Thoracic aorta (tissue), 2 donors: Measurements from ENCODE around the gene LENG9. TPM values are rescaled to one million over a fixed set of nuclear protein-coding genes. Genes with fewer than 3 reads are reported as not detected.
"Not testable (repeated sequence)": the region's sequence is repeated elsewhere in the genome, so short reads cannot be mapped to it uniquely, and the experiment has no call there.

Source experiments
- ATAC-seq: fragments of 150-250 bp; one replicate; pipeline ENCODE4 v1.8.0; 2017; ENCODE audit warnings: low read depth; ENCODE audit not compliant: insufficient number of reproducible peaks, low FRiP score
- DNase-seq: peaks from one replicate; pipeline ENCODE4 v3.0.0-alpha.2; 2020; ENCODE audit warnings: low spot score
- H3K27ac ChIP-seq, 2 donors: fragments of 200-600 bp; sonication (generic); 1 replicate in 1 of 2; 2 replicates in 1 of 2; pipeline ENCODE4 v1.5.1; 2016; ENCODE audit warnings: mild to moderate bottlenecking in 2 of 2, moderate library complexity in 2 of 2
- H3K27me3 ChIP-seq: fragments of 200-600 bp; sonication (generic); replicated peaks from 2 replicates; pipeline ENCODE4 v1.6.0; 2016; ENCODE audit warnings: mild to moderate bottlenecking; ENCODE audit not compliant: insufficient read depth
- H3K36me3 ChIP-seq: fragments of 200-600 bp; sonication (generic); one replicate; pipeline ENCODE4 v1.5.1; 2016
- H3K4me1 ChIP-seq, 2 donors: fragments of 200-600 bp; sonication (generic); 1 replicate in 1 of 2; 2 replicates in 1 of 2; pipeline versions ENCODE4 v1.5.1 to v1.6.0; 2016; ENCODE audit warnings: low read depth in 2 of 2, mild to moderate bottlenecking in 1 of 2; ENCODE audit not compliant: control insufficient read depth in 1 of 2
- H3K4me3 ChIP-seq: fragments of 200-600 bp; sonication (generic); 2 replicates; pipeline ENCODE4 v1.5.1; 2016; ENCODE audit warnings: mild to moderate bottlenecking
- H3K9me3 ChIP-seq: fragments of 200-600 bp; sonication (generic); 2 replicates; pipeline ENCODE4 v1.5.1; 2016
- total RNA-seq, 2 donors: library from RNA; depleted of rRNA; stranded (reverse); fragments of >200 nt; gene quantifications; one replicate each; pipeline versions ENCODE4 v1.1.0 to v1.2.3, GENCODE V29; 2016
- TF ChIP-seq, protein P1 (sequence below): fragments of 200-600 bp; sonication (generic); IDR thresholded peaks from one replicate; pipeline ENCODE4 v1.5.1; 2019; ENCODE audit warnings: antibody characterized with exemption

The LENG9 gene
- total RNA-seq, 2 donors from 2014 or later: 8.5 to 14.4 TPM

DNA sequence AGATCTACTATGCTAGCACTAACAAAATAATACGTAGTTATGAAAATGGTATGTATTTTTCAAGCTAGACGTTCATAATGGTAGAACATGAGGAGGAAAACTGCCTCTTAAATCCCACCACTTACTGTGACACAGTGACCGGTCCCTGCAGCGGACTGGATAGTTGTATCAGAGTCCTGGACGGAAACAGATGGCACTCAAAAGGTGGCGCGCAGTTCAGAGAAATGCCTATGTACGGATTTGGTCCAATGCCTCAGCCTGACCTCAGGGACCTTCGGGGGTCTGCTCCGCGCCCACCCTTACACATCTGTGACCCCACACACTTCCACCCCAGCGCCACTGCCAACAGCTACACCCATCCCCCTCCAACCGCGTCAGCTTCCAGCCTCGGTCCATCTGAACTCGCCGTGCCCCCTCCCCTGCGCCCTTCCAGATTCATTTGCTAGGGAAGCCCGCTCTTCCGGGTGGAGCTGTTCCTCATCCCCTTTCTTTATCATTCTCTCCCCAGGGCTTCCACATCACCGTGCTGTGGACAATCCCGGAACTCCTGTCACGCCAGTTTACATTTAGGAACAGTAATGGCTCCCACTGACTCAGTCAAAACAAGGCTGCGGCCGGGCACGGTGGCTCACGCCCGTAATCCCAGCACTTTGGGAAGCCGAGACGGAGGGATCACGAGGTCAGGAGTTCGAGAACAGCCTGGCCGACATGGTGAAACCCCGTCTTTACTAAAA lies 15.4 kb downstream of the LENG9 start:
- TF ChIP-seq, protein P1, sequence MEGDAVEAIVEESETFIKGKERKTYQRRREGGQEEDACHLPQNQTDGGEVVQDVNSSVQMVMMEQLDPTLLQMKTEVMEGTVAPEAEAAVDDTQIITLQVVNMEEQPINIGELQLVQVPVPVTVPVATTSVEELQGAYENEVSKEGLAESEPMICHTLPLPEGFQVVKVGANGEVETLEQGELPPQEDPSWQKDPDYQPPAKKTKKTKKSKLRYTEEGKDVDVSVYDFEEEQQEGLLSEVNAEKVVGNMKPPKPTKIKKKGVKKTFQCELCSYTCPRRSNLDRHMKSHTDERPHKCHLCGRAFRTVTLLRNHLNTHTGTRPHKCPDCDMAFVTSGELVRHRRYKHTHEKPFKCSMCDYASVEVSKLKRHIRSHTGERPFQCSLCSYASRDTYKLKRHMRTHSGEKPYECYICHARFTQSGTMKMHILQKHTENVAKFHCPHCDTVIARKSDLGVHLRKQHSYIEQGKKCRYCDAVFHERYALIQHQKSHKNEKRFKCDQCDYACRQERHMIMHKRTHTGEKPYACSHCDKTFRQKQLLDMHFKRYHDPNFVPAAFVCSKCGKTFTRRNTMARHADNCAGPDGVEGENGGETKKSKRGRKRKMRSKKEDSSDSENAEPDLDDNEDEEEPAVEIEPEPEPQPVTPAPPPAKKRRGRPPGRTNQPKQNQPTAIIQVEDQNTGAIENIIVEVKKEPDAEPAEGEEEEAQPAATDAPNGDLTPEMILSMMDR: peak; percentile 17
- H3K9me3 ChIP-seq: no peaks in the 10 kb centered on the region
- peak overlapping the region; percentile 91 for H3K4me3 ChIP-seq
- H3K36me3 ChIP-seq: peaks cover 22% of the 10 kb centered on the region
- no peaks in the 10 kb centered on the region for H3K27me3 ChIP-seq
- H3K4me1 ChIP-seq: peaks cover 27 to 34% of the 10 kb centered on the region in 2 donors
- no peak for DNase-seq
- H3K27ac ChIP-seq: peak overlapping the region; percentile 96 to 100
- peak; percentile 24 for ATAC-seq

DNA sequence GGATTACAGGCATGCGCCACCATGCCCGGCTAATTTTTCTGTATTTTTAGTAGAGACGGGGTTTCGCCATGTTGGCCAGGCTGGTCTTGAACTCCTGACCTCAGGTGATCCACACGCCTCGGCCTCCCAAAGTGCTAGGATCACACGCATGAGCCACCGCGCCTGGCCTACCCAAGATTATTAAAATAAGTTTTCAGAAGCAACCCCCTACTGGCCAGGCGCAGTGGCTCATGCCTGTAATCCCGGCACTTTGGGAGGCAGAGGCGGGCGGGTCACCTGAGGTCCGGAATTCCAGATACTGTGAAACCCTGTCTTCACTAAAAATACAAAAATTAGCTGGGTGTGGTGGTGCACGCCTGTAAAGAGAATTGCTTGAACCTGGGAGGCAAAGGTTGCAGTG lies 17.2 kb downstream of the LENG9 start:
- not testable (repeated sequence) for DNase-seq, H3K4me3 ChIP-seq, ATAC-seq, H3K27me3 ChIP-seq, H3K36me3 ChIP-seq, H3K9me3 ChIP-seq, H3K27ac ChIP-seq
- H3K4me1 ChIP-seq: peaks cover 22 to 28% of the 10 kb centered on the region in 2 donors

DNA sequence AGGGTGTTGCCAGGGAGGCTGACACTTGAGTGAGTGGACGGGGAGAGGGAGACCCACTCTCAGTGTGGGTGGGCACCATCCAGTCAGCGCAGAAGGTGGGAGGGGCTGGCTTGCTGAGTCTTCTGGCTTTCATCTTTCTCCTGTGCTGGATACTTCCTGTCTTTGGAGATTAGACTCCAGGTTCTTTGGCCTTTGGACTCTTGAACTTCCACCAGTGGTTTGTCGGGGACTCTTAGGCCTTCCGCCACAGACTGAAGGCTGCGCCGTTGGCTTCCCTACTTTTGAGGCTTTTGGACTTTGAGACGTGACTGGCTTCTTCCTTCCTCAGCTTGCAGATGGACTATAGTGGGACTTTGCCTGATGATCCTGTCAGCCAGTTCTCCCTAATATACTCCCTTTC lies 18.8 kb downstream of the LENG9 start:
- DNase-seq: no peak
- H3K27ac ChIP-seq: no peak overlapping the region

DNA sequence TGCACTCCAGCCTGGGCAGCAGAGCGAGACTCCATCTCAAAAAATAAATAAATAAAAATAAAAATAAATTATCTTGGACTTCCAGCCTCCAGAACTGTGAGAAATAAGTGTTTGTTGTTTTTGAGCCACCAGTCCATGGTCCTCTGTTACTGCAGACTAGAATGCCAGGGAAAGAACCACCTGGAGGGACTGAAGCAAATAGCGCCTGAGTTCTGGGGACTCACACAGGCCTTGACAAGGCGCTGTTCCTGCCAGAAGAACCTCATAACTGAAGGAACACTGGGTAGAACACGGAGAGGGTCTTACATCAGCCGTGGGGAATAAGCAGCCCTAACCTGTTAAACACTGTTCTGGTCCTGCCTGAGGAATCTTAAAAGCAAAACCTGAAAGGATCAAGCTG lies 22.9 kb downstream of the LENG9 start:
- Histone ChIP-seq H3K27ac (no peak overlapping the region), H3K36me3 (no peaks in the 10 kb centered on the region), H3K27me3 (no peaks in the 10 kb centered on the region), H3K4me1 (no peaks in the 10 kb centered on the region), H3K4me3 (no peak overlapping the region), H3K9me3 (no peaks in the 10 kb centered on the region)
- no peak for DNase-seq
- no peak for ATAC-seq
- TF ChIP-seq, protein P1: no peak

More for the DNA sequence above, 18.8 kb downstream of the LENG9 start:
- no peaks in the 10 kb centered on the region for H3K27me3 ChIP-seq
- H3K36me3 ChIP-seq: no peaks in the 10 kb centered on the region
- peaks cover 7 to 12% of the 10 kb centered on the region in 2 donors for H3K4me1 ChIP-seq
- no peaks in the 10 kb centered on the region for H3K9me3 ChIP-seq
- no peak for ATAC-seq
- H3K4me3 ChIP-seq: no peak overlapping the region
- TF ChIP-seq, protein P1: no peak

DNA sequence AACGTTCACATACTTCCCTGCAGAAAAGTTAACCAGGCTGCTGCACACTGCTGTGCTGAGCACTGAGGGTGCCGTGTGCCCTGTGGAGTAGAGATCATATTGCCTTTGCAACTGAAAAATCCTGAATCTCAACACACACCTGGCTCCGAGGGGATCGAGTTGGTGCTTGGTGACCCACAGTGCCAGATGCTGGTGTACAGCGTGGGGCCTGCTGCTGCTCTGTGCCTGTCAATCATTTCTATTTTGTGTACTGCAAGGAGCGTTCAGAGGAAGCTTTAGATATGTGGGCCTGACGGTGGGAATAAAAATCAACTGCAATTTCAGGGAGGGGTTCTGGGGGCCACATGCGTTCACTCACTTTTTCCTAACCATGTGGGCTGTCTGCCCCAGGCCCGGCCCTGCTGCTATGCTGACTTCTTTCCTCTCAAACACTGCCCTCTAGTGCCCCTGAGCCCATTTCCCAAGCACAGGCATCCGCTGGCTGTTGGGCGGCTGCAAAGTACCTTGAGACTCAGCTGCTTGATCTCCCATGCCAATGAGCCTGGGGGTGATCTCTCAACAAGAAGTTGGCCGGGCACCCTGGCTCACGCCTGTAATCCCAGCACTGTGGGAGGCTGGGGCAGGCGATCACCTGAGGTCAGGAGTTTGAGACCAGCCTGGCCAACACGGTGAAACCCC lies 24.3 kb downstream of the LENG9 start:
- H3K4me1 ChIP-seq: no peaks in the 10 kb centered on the region
- H3K36me3 ChIP-seq: no peaks in the 10 kb centered on the region
- TF ChIP-seq, protein P1: no peak
- no peaks in the 10 kb centered on the region for H3K27me3 ChIP-seq
- H3K9me3 ChIP-seq: no peaks in the 10 kb centered on the region
- no peak overlapping the region for H3K27ac ChIP-seq
- ATAC-seq (no peak), DNase-seq (no peak)
- no peak overlapping the region for H3K4me3 ChIP-seq
